Prostate gland (tissue), 2 donors: Measurements from ENCODE around the gene RAD51B. TPM values are rescaled to one million over a fixed set of nuclear protein-coding genes. Genes with fewer than 3 reads are reported as not detected.
A peak's percentile ranks its signal among the peaks of the same experiment; 100 is the strongest.
"Not testable (repeated sequence)": the region's sequence is repeated elsewhere in the genome, so short reads cannot be mapped to it uniquely, and the experiment has no call there.

ENCODE experiments used
- DNase-seq: peaks from one replicate; pipeline ENCODE4 v3.0.0-alpha.2; 2019; ENCODE audit warnings: low spot score
- H3K27ac ChIP-seq, 2 donors: fragments of 200-600 bp; sonication (generic); 2 replicates each; pipeline ENCODE4 v1.5.1; 2017 to 2019
- H3K27me3 ChIP-seq: fragments of 200-600 bp; sonication (generic); replicated peaks from 2 replicates; pipeline ENCODE4 v1.5.1; 2019; ENCODE audit not compliant: insufficient read depth
- H3K36me3 ChIP-seq, 2 donors: fragments of 200-600 bp; sonication (generic); 1 replicate in 1 of 2; 2 replicates in 1 of 2; pipeline versions ENCODE4 v1.5.1 to v1.8.1; 2017 to 2019
- H3K4me1 ChIP-seq: fragments of 200-600 bp; sonication (generic); replicated peaks from 2 replicates; pipeline ENCODE4 v1.5.1; 2019
- H3K4me3 ChIP-seq, 2 donors: fragments of 200-600 bp; sonication (generic); 2 replicates each; pipeline ENCODE4 v1.5.1; 2017 to 2019
- H3K9me3 ChIP-seq: fragments of 200-600 bp; sonication (generic); 2 replicates; pipeline ENCODE4 v1.5.1; 2017
- POLR2A ChIP-seq: fragments of 450-650 bp; IDR thresholded peaks from one replicate; pipeline ENCODE4 v1.6.1; 2016; ENCODE audit warnings: antibody characterized with exemption, mild to moderate bottlenecking
- POLR2AphosphoS5 ChIP-seq: sonication (generic); formaldehyde crosslinking; IDR thresholded peaks from one replicate; pipeline ENCODE4 v1.6.1; 2017; ENCODE audit warnings: antibody characterized with exemption
- WGBS: methylation state at CpG from one replicate; pipeline ENCODE4 v1.1.5; 2018; 5-methylcytosine and 5-hydroxymethylcytosine counted together
- intact Hi-C: fragments of 100-400 bp; cut with DNase I; formaldehyde crosslinking; loops from one replicate; pipeline ENCODE4 v1.14.2; 2022
- total RNA-seq, 2 donors: library from RNA; depleted of rRNA; stranded (reverse); fragments of >200 nt; gene quantifications; one replicate each; pipeline ENCODE4 v1.1.0, GENCODE V29; 2016
- TF ChIP-seq, protein P1 (sequence below), 4 experiments: fragments of 200-600 bp in 2 of 4; fragments of 450-650 bp in 2 of 4; sonication (generic) in 2 of 4; IDR thresholded peaks; 1 replicate in 3 of 4; 2 replicates in 1 of 4; pipeline ENCODE4 v1.5.1; 2016 to 2019; ENCODE audit warnings: antibody characterized with exemption in 4 of 4, mild to moderate bottlenecking in 2 of 4, moderate library complexity in 2 of 4

Gene RAD51B
- total RNA-seq, 2 donors from 2014 or later: 14.9 to 35.8 TPM

DNA sequence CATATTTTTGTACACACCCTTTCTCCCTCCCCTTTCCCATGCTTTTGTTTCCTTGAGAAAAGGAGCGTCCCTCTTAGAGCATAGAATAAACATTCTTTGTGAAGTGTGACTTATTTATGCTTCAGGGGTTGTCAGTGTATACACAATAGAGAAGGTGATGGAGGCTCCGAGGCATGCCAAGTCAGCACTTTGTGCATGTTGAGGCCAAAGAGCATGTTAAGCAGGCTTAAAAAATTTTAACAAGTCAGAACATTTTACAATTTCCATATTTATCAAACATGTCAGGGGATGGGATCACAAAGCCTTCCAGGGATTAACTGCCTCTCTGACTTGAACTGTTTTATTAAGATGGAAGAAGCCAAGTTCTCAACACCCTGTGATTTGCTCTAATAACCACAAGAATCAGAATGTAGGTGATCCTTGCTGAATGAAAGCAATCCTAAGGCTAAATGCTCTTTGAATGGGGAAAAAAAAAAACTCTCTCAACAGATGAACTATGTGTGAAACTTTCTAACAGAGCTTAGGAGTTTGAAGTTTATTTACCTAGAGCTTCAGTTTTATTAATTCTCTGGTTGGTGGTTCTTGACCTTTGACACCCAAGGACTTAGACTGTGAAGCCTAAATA lies 223.1 kb downstream of the RAD51B start:
- peak overlapping the region; percentile 26 to 34 for H3K27ac ChIP-seq
- WGBS: 13% methylated on average over 2 of the region's 2 CpGs
- peak; percentile 50 for DNase-seq
- no peaks in the 10 kb centered on the region for H3K9me3 ChIP-seq
- no peaks in the 10 kb centered on the region for H3K36me3 ChIP-seq
- intact Hi-C loops: no loop called here
- no peaks in the 10 kb centered on the region for H3K4me1 ChIP-seq
- H3K4me3 ChIP-seq: no peak overlapping the region
- no peaks in the 10 kb centered on the region for H3K27me3 ChIP-seq
- TF ChIP-seq POLR2AphosphoS5: peak; percentile 60
- no peak for TF ChIP-seq POLR2A
- TF ChIP-seq, protein P1, sequence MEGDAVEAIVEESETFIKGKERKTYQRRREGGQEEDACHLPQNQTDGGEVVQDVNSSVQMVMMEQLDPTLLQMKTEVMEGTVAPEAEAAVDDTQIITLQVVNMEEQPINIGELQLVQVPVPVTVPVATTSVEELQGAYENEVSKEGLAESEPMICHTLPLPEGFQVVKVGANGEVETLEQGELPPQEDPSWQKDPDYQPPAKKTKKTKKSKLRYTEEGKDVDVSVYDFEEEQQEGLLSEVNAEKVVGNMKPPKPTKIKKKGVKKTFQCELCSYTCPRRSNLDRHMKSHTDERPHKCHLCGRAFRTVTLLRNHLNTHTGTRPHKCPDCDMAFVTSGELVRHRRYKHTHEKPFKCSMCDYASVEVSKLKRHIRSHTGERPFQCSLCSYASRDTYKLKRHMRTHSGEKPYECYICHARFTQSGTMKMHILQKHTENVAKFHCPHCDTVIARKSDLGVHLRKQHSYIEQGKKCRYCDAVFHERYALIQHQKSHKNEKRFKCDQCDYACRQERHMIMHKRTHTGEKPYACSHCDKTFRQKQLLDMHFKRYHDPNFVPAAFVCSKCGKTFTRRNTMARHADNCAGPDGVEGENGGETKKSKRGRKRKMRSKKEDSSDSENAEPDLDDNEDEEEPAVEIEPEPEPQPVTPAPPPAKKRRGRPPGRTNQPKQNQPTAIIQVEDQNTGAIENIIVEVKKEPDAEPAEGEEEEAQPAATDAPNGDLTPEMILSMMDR (IDR thresholded peaks at IDR 0.05): no peak

DNA sequence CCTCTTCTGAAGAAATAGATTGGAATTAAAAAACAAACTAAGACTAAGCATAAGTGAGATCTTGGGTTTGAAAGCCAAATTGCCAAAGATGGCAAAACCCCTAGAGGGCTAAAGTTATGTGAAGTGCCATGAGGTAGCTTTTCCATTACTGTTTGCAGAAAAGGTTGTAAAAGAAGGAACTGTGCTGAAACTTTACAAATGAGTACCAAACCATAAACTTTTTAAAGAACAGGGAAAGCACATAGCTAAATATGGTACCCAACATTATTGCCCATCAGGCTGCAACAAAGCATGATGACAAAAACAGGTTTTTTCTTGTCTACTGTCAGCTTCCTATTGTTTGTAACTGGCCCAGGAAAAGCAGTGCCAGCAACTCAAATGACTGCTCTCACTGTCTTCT lies 224.2 kb downstream of the RAD51B start:
- DNase-seq: no peak
- Histone ChIP-seq H3K27me3 (no peaks in the 10 kb centered on the region), H3K36me3 (no peaks in the 10 kb centered on the region), H3K9me3 (no peaks in the 10 kb centered on the region), H3K4me1 (no peaks in the 10 kb centered on the region), H3K27ac (peak overlapping the region in 1 of 2 donors; percentile 53), H3K4me3 (no peak overlapping the region)
- intact Hi-C loops: no loop called here
- TF ChIP-seq, protein P1 (IDR thresholded peaks at IDR 0.05): no peak
- no peak for TF ChIP-seq POLR2A

DNA sequence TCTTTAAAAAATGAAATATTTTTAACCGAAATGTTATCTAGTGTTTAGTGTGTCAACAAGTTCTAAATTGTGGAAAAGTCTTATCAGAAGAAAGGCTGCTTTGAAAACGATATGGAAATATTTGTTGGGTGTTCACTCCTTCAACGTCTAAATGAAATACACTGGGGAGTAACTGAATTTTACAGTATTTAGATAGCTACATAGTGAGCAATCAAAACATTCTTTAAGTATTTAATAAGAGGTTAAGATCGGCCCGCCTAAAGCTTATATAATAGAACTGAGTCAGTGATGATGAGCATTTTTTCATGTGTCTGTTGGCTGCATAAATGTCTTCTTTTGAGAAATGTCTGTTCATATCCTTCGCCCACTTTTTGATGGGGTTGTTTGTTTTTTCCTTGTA lies 228.3 kb downstream of the RAD51B start:
- Histone ChIP-seq H3K36me3 (no peaks in the 10 kb centered on the region), H3K4me1 (no peaks in the 10 kb centered on the region), H3K27me3 (no peaks in the 10 kb centered on the region), H3K4me3 (no peak overlapping the region), H3K27ac (no peak overlapping the region), H3K9me3 (no peaks in the 10 kb centered on the region)
- TF ChIP-seq, protein P1 (IDR thresholded peaks at IDR 0.05): no peak
- TF ChIP-seq POLR2A (no peak), POLR2AphosphoS5 (no peak)
- no peak for DNase-seq
- WGBS: 41% methylated on average over 6 of the region's 6 CpGs
- intact Hi-C loops: no loop called here

DNA sequence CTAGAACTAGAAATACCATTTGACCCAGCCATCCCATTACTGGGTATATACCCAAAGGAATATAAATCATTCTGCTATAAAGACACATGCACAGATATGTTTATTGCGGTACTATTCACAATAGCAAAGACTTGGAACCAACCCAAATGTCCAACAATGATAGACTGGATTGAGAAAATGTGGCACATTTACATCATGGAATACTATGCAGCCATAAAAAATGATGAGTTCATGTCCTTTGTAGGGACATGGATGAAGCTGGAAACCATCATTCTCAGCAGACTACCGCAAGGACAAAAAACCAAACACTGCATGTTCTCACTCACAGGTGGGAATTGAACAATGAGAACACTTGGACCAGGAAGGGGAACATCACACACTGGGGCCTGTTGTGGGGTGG lies 229.2 kb downstream of the RAD51B start:
- H3K36me3 ChIP-seq, DNase-seq, H3K4me1 ChIP-seq, H3K9me3 ChIP-seq, H3K27me3 ChIP-seq, H3K27ac ChIP-seq, H3K4me3 ChIP-seq, intact Hi-C loops: not testable (repeated sequence)
- WGBS: 100% methylated on average over 2 of the region's 2 CpGs

DNA sequence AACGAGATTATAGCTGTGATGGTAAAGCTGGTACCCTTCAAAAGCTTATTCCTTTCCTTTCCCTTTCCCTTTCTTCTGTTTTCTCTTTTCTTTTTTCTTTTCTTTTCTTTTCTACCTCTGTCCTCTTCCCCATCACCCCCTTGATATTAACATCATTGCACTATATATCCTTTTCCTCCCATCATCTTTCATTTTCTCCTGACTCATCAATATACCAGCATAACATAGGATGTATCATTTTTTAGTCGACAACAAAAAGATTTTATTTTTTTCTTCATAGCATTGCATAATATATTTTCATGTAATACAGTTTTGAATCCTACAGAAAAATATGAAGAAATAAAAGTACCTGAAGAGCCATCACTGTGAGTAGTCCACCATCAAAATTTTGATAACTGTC lies 230.6 kb downstream of the RAD51B start:
- Histone ChIP-seq H3K4me1 (no peaks in the 10 kb centered on the region), H3K9me3 (no peaks in the 10 kb centered on the region), H3K36me3 (no peaks in the 10 kb centered on the region), H3K4me3 (no peak overlapping the region), H3K27me3 (no peaks in the 10 kb centered on the region), H3K27ac (no peak overlapping the region)
- TF ChIP-seq POLR2AphosphoS5 (no peak), POLR2A (no peak)
- TF ChIP-seq, protein P1 (IDR thresholded peaks at IDR 0.05): no peak
- DNase-seq: no peak
- intact Hi-C loops: no loop called here
- 93% methylated on average over 2 of the region's 2 CpGs for WGBS
